Right lobe of liver (tissue), 6 donors: ENCODE results near the gene CAP2. TPM values are rescaled to one million over a fixed set of nuclear protein-coding genes. Genes with fewer than 3 reads are reported as not detected.

ENCODE experiments used
- ATAC-seq, 4 donors: fragments of 200-7000 bp; cut with Tn5 transposase; one replicate each; pipeline ENCODE4 v1.9.1; 2020; ENCODE audit warnings: mild to moderate bottlenecking in 4 of 4, moderate library complexity in 4 of 4
- DNase-seq, 3 donors: peaks; one replicate each; pipeline ENCODE4 v3.0.0-alpha.2; 2020
- H3K27ac ChIP-seq, 3 donors: fragments of 200-600 bp; one replicate each; pipeline ENCODE4 v1.8.0; 2022
- H3K27me3 ChIP-seq, 2 donors: fragments of 200-600 bp; one replicate each; pipeline ENCODE4 v1.8.0; 2022
- H3K36me3 ChIP-seq, 4 donors: fragments of 200-600 bp; sonication (generic) in 1 of 4; one replicate each; pipeline versions ENCODE4 v1.5.1 to v1.8.0; 2017 to 2022; ENCODE audit warnings: control low read depth in 1 of 4
- H3K4me1 ChIP-seq, 4 donors: fragments of 200-600 bp; sonication (generic) in 1 of 4; one replicate each; pipeline versions ENCODE4 v1.5.1 to v1.8.0; 2017 to 2022; ENCODE audit warnings: control low read depth in 1 of 4
- H3K4me3 ChIP-seq, 3 donors: fragments of 200-600 bp; one replicate each; pipeline ENCODE4 v1.8.0; 2022
- H3K9me3 ChIP-seq, 4 donors: fragments of 200-600 bp; sonication (generic) in 1 of 4; one replicate each; pipeline versions ENCODE4 v1.5.1 to v1.8.0; 2017 to 2022; ENCODE audit warnings: control low read depth in 1 of 4
- CTCF ChIP-seq, 4 donors: fragments of 200-600 bp in 3 of 4; fragments of 450-650 bp in 1 of 4; IDR thresholded peaks; one replicate each; pipeline versions ENCODE4 v1.5.1 to v1.8.0; 2016 to 2022; ENCODE audit warnings: antibody characterized with exemption in 4 of 4, mild to moderate bottlenecking in 2 of 4
- POLR2A ChIP-seq: fragments of 450-650 bp; IDR thresholded peaks from one replicate; pipeline ENCODE4 v1.6.1; 2017; ENCODE audit warnings: antibody characterized with exemption, mild to moderate bottlenecking
- WGBS: methylation state at CpG from one replicate; pipeline ENCODE4 v1.1.6; 2018; ENCODE audit warnings: low coverage, low lambda C conversion rate; ENCODE audit not compliant: insufficient coverage; ENCODE audit errors: missing lambda C conversion rate; 5-methylcytosine and 5-hydroxymethylcytosine counted together
- intact Hi-C, 2 donors: fragments of 100-400 bp; cut with DNase I; formaldehyde crosslinking; loops; one replicate each; pipeline versions ENCODE4 v1.11.2 to v1.14.1; 2022
- total RNA-seq, 6 experiments: library from RNA; depleted of rRNA in 2 of 6; stranded (reverse); fragments of >200 nt in 2 of 6; fragmentation: NEBNext Ultra II Directional in 3 of 6; extraction: Animal tissue kit (Norgen Biotek cat#: 25700) in 3 of 6; gene quantifications; one replicate each; pipeline versions ENCODE4 v1.1.0 to v1.2.4, GENCODE V29; 2016 to 2023
- donor health status: DM: no; HTN: yes; CAD: no.
- donor health status: DM: no; HTN: no; CAD: no.
- donor health status: DM: no; HTN: no; CAD: no.
- donor health status: DM: no; HTN: yes; CAD: no.
- donor health status: DM: no; HTN: yes; CAD: no.

Gene CAP2
- total RNA-seq, 6 experiments from 2014 or later, result 2.1 to 7.4 (median 6.1) TPM

DNA sequence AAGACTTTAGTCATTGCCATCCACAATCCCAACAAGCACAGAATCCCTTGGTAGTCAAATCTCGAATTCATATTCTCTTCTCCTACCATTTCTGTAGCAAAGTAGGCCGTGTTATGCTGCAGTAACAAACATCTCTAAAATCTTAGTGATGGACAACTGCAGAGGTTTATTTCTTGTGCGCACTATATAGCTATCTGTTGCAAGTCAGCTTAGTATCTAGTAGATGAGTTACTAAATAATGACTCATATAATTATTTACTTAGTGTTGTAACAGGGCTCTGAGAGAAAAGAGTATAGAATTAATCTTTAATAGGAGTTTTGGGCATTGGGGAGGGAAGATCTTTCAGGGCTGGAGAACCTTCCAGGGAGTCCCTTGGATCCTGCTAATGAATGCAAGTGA is 73.3 kb downstream of the CAP2 start:
- Histone ChIP-seq H3K4me1 (peaks cover 0 to 3% (median 0%) of the 10 kb centered on the region in 4 donors), H3K9me3 (no peaks in the 10 kb centered on the region), H3K27me3 (no peaks in the 10 kb centered on the region), H3K27ac (no peak overlapping the region), H3K36me3 (no peaks in the 10 kb centered on the region), H3K4me3 (no peak overlapping the region)
- TF ChIP-seq CTCF (IDR thresholded peaks at IDR 0.05) (no peak), POLR2A (no peak)
- ATAC-seq (peak in 2 of 4 donors; percentile 62 to 86), DNase-seq (no peak)
- intact Hi-C loops, result no loop called here
- WGBS, result 80% methylated on average over 3 of the region's 3 CpGs

GRCh38 chr6:17469006-17469832 is 75.8 kb downstream of the CAP2 start:
- DNase-seq, result no peak
- H3K9me3 ChIP-seq, result no peaks in the 10 kb centered on the region
- 71% methylated on average over 6 of the region's 10 CpGs for WGBS
- peak in 2 of 4 donors; percentile 36 to 69 for ATAC-seq
- peaks cover 0 to 3% (median 0%) of the 10 kb centered on the region in 4 donors for H3K4me1 ChIP-seq
- no peaks in the 10 kb centered on the region for H3K36me3 ChIP-seq
- TF ChIP-seq POLR2A, result no peak
- TF ChIP-seq CTCF (IDR thresholded peaks at IDR 0.05), result peak in 2 of 4 donors; percentile 21 to 27
- no peak overlapping the region for H3K27ac ChIP-seq
- no peaks in the 10 kb centered on the region for H3K27me3 ChIP-seq
- intact Hi-C loops, result no loop called here
- H3K4me3 ChIP-seq, result no peak overlapping the region

DNA sequence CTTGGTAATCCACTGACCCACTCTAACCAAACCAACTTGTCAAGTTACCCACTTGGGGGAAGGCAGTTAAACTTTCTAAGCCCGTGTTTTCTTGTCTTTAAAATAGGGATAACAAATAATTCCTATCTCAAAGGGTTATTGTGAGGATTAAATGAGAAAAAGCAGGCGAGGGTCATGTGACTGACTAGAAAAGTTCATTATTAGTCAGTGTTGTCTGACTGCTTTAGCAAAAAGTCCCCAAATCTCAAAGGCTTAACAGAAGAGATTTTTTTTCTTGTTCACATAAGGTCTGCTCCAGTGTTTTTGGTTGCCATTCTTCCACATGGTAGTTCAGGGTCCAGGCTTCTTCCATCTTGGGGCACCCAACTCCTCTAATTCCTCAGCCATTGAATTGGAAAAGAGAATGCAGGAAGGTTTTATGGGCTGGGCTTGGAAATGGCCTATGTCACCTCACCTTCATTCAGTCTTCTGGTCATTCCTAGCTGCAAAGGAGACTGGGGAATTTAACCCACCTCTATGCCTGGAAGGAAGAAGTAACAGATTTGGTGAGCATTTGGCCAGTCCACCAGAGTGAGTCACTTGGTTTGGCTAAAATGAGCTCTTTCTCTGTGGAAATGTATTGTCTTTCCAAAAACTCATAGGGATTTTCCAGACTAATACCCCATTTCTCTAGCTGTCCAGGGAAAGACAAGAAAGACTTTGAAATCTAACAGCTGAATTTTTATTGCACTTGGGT is 77.0 kb downstream of the CAP2 start:
- intact Hi-C loops, result no loop called here
- no peak overlapping the region for H3K27ac ChIP-seq
- no peaks in the 10 kb centered on the region for H3K27me3 ChIP-seq
- no peak overlapping the region for H3K4me3 ChIP-seq
- no peaks in the 10 kb centered on the region for H3K36me3 ChIP-seq
- 64% methylated on average over 2 of the region's 2 CpGs for WGBS
- DNase-seq (no peak), ATAC-seq (no peak)
- no peaks in the 10 kb centered on the region for H3K9me3 ChIP-seq
- peaks cover 0 to 3% (median 0%) of the 10 kb centered on the region in 4 donors for H3K4me1 ChIP-seq
- TF ChIP-seq CTCF (IDR thresholded peaks at IDR 0.05) (no peak), POLR2A (no peak)

DNA sequence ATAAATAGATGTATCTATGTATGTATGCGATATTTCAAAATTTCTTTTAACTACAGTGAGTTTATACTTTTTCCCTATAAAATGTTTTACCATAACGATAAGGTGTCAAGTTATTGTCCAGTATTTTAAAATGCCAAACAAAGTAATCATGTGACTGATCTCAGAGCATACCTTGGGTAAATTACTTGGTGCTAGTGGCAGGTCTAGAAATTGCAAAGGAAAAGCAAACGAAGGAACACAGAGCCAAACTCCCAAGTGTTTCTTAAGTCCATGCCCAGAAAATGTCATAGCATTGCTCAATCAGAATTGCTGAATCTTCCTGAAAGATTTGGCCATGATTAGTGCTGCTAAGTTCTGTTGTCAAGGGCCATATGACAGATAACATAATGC is 77.5 kb downstream of the CAP2 start:
- Histone ChIP-seq H3K4me3 (no peak overlapping the region), H3K27me3 (no peaks in the 10 kb centered on the region), H3K4me1 (peaks cover 0 to 3% (median 0%) of the 10 kb centered on the region in 4 donors), H3K36me3 (no peaks in the 10 kb centered on the region), H3K9me3 (no peaks in the 10 kb centered on the region), H3K27ac (no peak overlapping the region)
- DNase-seq (no peak), ATAC-seq (peak in 1 of 4 donors; percentile 43)
- 77% methylated on average over 3 of the region's 3 CpGs for WGBS
- TF ChIP-seq CTCF (IDR thresholded peaks at IDR 0.05) (no peak), POLR2A (no peak)
- intact Hi-C loops, result no loop called here
